K562 (cell line): ENCODE results near the gene ACTL10. TPM values are rescaled to one million over a fixed set of nuclear protein-coding genes. Genes with fewer than 3 reads are reported as not detected.

Experiments used
- CBX2 ChIP-seq: fragments of 200-600 bp; sonication (generic); IDR thresholded peaks from one replicate; pipeline ENCODE4 v1.6.1; 2012; ENCODE audit warnings: mild to moderate bottlenecking, low read length, inconsistent platforms; ENCODE audit not compliant: insufficient read depth, poor library complexity, severe bottlenecking
- ETV1 ChIP-seq: fragments of 450-650 bp; conservative IDR thresholded peaks from 2 replicates; pipeline ENCODE4 v1.6.1; 2016; ENCODE audit warnings: missing genetic modification characterization, control low read depth, low read depth, missing compliant biosample characterization
- ETV5 ChIP-seq: sonication (generic); formaldehyde crosslinking; IDR thresholded peaks from 2 replicates; pipeline ENCODE4 v1.4.0; 2020; ENCODE audit warnings: low read depth, mild to moderate bottlenecking, missing genetic modification reagents
- KDM1A ChIP-seq, 2 experiments: fragments of 450-650 bp; IDR thresholded peaks; 2 replicates each; pipeline ENCODE4 v1.6.1; 2016; ENCODE audit warnings: mild to moderate bottlenecking in 2 of 2
- MEF2D ChIP-seq: conservative IDR thresholded peaks from 2 replicates; pipeline ENCODE4 v1.6.1; 2016; ENCODE audit warnings: low read depth, missing genetic modification characterization, missing compliant biosample characterization
- MTA1 ChIP-seq: fragments of 450-650 bp; IDR thresholded peaks from 2 replicates; pipeline ENCODE4 v1.6.1; 2017; ENCODE audit warnings: borderline replicate concordance
- NONO ChIP-seq, 2 experiments: fragments of 200-400 bp in 1 of 2; fragments of 450-650 bp in 1 of 2; formaldehyde crosslinking in 1 of 2; IDR thresholded peaks; 2 replicates each; pipeline ENCODE4 v1.6.1; 2017; ENCODE audit warnings: low read depth in 2 of 2, mild to moderate bottlenecking in 2 of 2, moderate library complexity in 2 of 2, low read length in 1 of 2
- SMAD1 ChIP-seq: fragments of 150-350 bp; IDR thresholded peaks from 2 replicates; pipeline ENCODE4 v1.6.1; 2014; ENCODE audit warnings: low read length, low read depth; ENCODE audit not compliant: partially characterized antibody
- SNIP1 ChIP-seq: fragments of 450-650 bp; IDR thresholded peaks from 2 replicates; pipeline ENCODE4 v1.7.1; 2017; ENCODE audit warnings: low read depth, mild to moderate bottlenecking
- SNRNP70 ChIP-seq: fragments of 200-400 bp; formaldehyde crosslinking; optimal IDR thresholded peaks from 2 replicates; pipeline ENCODE3; 2017; ENCODE audit warnings: low read depth, low read length
- SOX6 ChIP-seq: fragments of 450-650 bp; IDR thresholded peaks from 2 replicates; pipeline ENCODE4 v1.6.1; 2014; ENCODE audit warnings: mild to moderate bottlenecking
- TSC22D4 ChIP-seq: fragments of 450-650 bp; IDR thresholded peaks from 2 replicates; pipeline ENCODE4 v1.6.1; 2016; ENCODE audit warnings: missing genetic modification characterization, missing biosample characterization, control low read depth
- ZFP1 ChIP-seq: fragments of 450-650 bp; formaldehyde crosslinking; IDR thresholded peaks from 2 replicates; pipeline ENCODE4 v1.4.0; 2020; ENCODE audit warnings: mild to moderate bottlenecking, mixed read lengths
- ZNF699 ChIP-seq: fragments of 250-450 bp; sonication (Bioruptor Pico); IDR thresholded peaks from 2 replicates; pipeline ENCODE4 v1.8.0; 2021; ENCODE audit warnings: mild to moderate bottlenecking, moderate library complexity; ENCODE audit not compliant: insufficient replicate concordance
- ZZZ3 ChIP-seq: fragments of 450-650 bp; IDR thresholded peaks from 2 replicates; pipeline ENCODE4 v1.6.1; 2016; ENCODE audit warnings: antibody characterized with exemption, mild to moderate bottlenecking, moderate library complexity
- polyA plus RNA-seq, 8 experiments: library from polyadenylated mRNA; depleted of rRNA in 4 of 8; stranded (reverse) in 5 of 8; unstranded in 3 of 8; fragments of >200 nt; fragmentation: Nextera tagmentation in 2 of 8; fragmentation: Illumina TruSeq in 1 of 8; extraction: Ambion mirVana in 2 of 8; extraction: Trizol in 1 of 8; gene quantifications; 2 replicates each; pipeline versions ENCODE4 v1.2.1 to v1.2.3, GENCODE V29; 2011 to 2014; ENCODE audit warnings: inconsistent platforms in 1 of 8, missing spikeins in 1 of 8
- total RNA-seq, 7 experiments: library from RNA; depleted of rRNA in 6 of 7; stranded (reverse); fragments of >200 nt in 6 of 7; fragmentation: Illumina TruSeq in 2 of 7; extraction: Trizol in 2 of 7; gene quantifications; 2 replicates each; pipeline versions ENCODE4 v1.2.1 to v1.2.3, GENCODE V29; 2011 to 2021; ENCODE audit warnings: low replicate concordance in 1 of 7
- TF ChIP-seq, protein P1 (sequence below): fragments of 450-650 bp; formaldehyde crosslinking; conservative IDR thresholded peaks from 2 replicates; pipeline ENCODE4 v1.4.0; 2022; ENCODE audit warnings: mild to moderate bottlenecking, missing genetic modification characterization
- TF ChIP-seq, protein P2 (sequence below): fragments of 250-450 bp; sonication (Bioruptor Pico); IDR thresholded peaks from 2 replicates; pipeline ENCODE4 v1.8.0; 2022; ENCODE audit warnings: moderate library complexity, mild to moderate bottlenecking, inconsistent platforms
- TF ChIP-seq, protein P3 (sequence below): fragments of 450-650 bp; IDR thresholded peaks from 2 replicates; pipeline ENCODE4 v1.6.1; 2016; ENCODE audit warnings: antibody characterized with exemption
- TF ChIP-seq, protein P4 (sequence below): sonication (generic); formaldehyde crosslinking; IDR thresholded peaks from 2 replicates; pipeline ENCODE4 v1.8.0; 2023; ENCODE audit warnings: mild to moderate bottlenecking, missing genetic modification reagents

The ACTL10 gene
- total and polyA plus RNA-seq, 9 of the 15 experiments (the other 6 are each of a cell fraction or from before 2014, with no cell fraction given) = 0.07 to 0.14 TPM; not detected in 7

- TF ChIP-seq, protein P1, sequence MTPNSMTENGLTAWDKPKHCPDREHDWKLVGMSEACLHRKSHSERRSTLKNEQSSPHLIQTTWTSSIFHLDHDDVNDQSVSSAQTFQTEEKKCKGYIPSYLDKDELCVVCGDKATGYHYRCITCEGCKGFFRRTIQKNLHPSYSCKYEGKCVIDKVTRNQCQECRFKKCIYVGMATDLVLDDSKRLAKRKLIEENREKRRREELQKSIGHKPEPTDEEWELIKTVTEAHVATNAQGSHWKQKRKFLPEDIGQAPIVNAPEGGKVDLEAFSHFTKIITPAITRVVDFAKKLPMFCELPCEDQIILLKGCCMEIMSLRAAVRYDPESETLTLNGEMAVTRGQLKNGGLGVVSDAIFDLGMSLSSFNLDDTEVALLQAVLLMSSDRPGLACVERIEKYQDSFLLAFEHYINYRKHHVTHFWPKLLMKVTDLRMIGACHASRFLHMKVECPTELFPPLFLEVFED (CRISPR knock-in tag) = peak; percentile 35; the same call in 1 of the 2 replicates
- no peak for TF ChIP-seq ZNF699 (CRISPR knock-in tag)
- TF ChIP-seq SNIP1 = no peak
- TF ChIP-seq SNRNP70 = no peak
- no peak for TF ChIP-seq ZZZ3
- peak; percentile 45; the same call in 1 of the 2 replicates for TF ChIP-seq SOX6
- TF ChIP-seq ZFP1 (CRISPR knock-in tag) = no peak
- no peak for TF ChIP-seq TSC22D4
- TF ChIP-seq NONO (IDR thresholded peaks at IDR 0.05; ENCODE audit: low read depth in 2 of 2, low read length in 1 of 2) = no peak
- TF ChIP-seq, protein P2, sequence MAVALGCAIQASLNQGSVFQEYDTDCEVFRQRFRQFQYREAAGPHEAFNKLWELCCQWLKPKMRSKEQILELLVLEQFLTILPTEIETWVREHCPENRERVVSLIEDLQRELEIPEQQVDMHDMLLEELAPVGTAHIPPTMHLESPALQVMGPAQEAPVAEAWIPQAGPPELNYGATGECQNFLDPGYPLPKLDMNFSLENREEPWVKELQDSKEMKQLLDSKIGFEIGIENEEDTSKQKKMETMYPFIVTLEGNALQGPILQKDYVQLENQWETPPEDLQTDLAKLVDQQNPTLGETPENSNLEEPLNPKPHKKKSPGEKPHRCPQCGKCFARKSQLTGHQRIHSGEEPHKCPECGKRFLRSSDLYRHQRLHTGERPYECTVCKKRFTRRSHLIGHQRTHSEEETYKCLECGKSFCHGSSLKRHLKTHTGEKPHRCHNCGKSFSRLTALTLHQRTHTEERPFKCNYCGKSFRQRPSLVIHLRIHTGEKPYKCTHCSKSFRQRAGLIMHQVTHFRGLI = no peak
- TF ChIP-seq, protein P3, sequence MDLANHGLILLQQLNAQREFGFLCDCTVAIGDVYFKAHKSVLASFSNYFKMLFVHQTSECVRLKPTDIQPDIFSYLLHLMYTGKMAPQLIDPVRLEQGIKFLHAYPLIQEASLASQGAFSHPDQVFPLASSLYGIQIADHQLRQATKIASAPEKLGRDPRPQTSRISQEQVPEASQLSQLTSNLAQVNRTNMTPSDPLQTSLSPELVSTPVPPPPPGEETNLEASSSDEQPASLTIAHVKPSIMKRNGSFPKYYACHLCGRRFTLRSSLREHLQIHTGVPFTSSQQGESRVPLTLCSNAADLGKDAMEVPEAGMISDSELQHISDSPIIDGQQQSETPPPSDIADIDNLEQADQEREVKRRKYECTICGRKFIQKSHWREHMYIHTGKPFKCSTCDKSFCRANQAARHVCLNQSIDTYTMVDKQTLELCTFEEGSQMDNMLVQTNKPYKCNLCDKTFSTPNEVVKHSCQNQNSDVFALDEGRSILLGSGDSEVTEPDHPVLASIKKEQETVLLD = no peak
- TF ChIP-seq ETV5 (CRISPR knock-in tag) = no peak
- no peak for TF ChIP-seq MEF2D
- no peak for TF ChIP-seq MTA1
- no peak for TF ChIP-seq SMAD1
- TF ChIP-seq KDM1A (IDR thresholded peaks at IDR 0.05) = no peak
- TF ChIP-seq, protein P4, sequence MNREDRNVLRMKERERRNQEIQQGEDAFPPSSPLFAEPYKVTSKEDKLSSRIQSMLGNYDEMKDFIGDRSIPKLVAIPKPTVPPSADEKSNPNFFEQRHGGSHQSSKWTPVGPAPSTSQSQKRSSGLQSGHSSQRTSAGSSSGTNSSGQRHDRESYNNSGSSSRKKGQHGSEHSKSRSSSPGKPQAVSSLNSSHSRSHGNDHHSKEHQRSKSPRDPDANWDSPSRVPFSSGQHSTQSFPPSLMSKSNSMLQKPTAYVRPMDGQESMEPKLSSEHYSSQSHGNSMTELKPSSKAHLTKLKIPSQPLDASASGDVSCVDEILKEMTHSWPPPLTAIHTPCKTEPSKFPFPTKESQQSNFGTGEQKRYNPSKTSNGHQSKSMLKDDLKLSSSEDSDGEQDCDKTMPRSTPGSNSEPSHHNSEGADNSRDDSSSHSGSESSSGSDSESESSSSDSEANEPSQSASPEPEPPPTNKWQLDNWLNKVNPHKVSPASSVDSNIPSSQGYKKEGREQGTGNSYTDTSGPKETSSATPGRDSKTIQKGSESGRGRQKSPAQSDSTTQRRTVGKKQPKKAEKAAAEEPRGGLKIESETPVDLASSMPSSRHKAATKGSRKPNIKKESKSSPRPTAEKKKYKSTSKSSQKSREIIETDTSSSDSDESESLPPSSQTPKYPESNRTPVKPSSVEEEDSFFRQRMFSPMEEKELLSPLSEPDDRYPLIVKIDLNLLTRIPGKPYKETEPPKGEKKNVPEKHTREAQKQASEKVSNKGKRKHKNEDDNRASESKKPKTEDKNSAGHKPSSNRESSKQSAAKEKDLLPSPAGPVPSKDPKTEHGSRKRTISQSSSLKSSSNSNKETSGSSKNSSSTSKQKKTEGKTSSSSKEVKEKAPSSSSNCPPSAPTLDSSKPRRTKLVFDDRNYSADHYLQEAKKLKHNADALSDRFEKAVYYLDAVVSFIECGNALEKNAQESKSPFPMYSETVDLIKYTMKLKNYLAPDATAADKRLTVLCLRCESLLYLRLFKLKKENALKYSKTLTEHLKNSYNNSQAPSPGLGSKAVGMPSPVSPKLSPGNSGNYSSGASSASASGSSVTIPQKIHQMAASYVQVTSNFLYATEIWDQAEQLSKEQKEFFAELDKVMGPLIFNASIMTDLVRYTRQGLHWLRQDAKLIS (CRISPR knock-in tag) = no peak
- TF ChIP-seq ETV1 = no peak
- no peak for TF ChIP-seq CBX2
Observed at GRCh38 chr20:33666293-33667244, at the start of gene ACTL10 (continued).
